ENCODE results near the gene NRXN3.

Gene NRXN3

GRCh38 chr14:78327426-78328221, 157.5 kb downstream of the NRXN3 start:
- DNase-seq: no peak

- no peak for DNase-seq
These were observed 159.2 kb downstream of the NRXN3 start for GRCh38 chr14:78329371-78329770.

GRCh38 chr14:78335531-78335930, 165.4 kb downstream of the NRXN3 start:
- no peak for DNase-seq

GRCh38 chr14:78340250-78340649, 170.1 kb downstream of the NRXN3 start:
- no peak for DNase-seq

GRCh38 chr14:78341827-78342389, 171.7 kb downstream of the NRXN3 start:
- DNase-seq: no peak

- no peak for DNase-seq
These were observed 172.7 kb downstream of the NRXN3 start for GRCh38 chr14:78342879-78343278.

GRCh38 chr14:78344290-78344689, 174.1 kb downstream of the NRXN3 start:
- DNase-seq: no peak

GRCh38 chr14:78345131-78345744, 175.1 kb downstream of the NRXN3 start:
- DNase-seq: no peak

- DNase-seq: no peak
These were observed 176.6 kb downstream of the NRXN3 start for GRCh38 chr14:78346747-78347146.

- DNase-seq: no peak
These were observed 184.9 kb downstream of the NRXN3 start for GRCh38 chr14:78355109-78355508.

- DNase-seq: no peak
These were observed 186.2 kb downstream of the NRXN3 start for GRCh38 chr14:78356391-78356790.

- DNase-seq: no peak
These were observed 188.4 kb downstream of the NRXN3 start for GRCh38 chr14:78358591-78358990.

- DNase-seq: no peak
These were observed 189.4 kb downstream of the NRXN3 start for GRCh38 chr14:78359581-78359980.

- DNase-seq: no peak
These were observed 192.8 kb downstream of the NRXN3 start for GRCh38 chr14:78363008-78363407.

- no peak for DNase-seq
These were observed 197.2 kb downstream of the NRXN3 start for GRCh38 chr14:78367355-78367754.

GRCh38 chr14:78383060-78383459, 212.9 kb downstream of the NRXN3 start:
- no peak for DNase-seq

GRCh38 chr14:78398216-78398615, 228.0 kb downstream of the NRXN3 start:
- no peak for DNase-seq

GRCh38 chr14:78399316-78399889, 229.2 kb downstream of the NRXN3 start:
- no peak for DNase-seq

GRCh38 chr14:78401866-78402265, 231.7 kb downstream of the NRXN3 start:
- no peak for DNase-seq

GRCh38 chr14:78403278-78403815, 233.2 kb downstream of the NRXN3 start:
- no peak for DNase-seq

GRCh38 chr14:78405079-78405856, 235.1 kb downstream of the NRXN3 start:
- DNase-seq: no peak

- DNase-seq: no peak
These were observed 242.3 kb downstream of the NRXN3 start for GRCh38 chr14:78412475-78412874.

- no peak for DNase-seq
These were observed 244.0 kb downstream of the NRXN3 start for GRCh38 chr14:78414172-78414571.

Measured in NCI-H526 treated with DMSO at 0.1 percent for 48 hours (cell line).